B cell (primary cell): ENCODE data around the gene CPSF4L. TPM values are rescaled to one million over a fixed set of nuclear protein-coding genes. Genes with fewer than 3 reads are reported as not detected.

Source experiments
- ATAC-seq: fragments of 200-7000 bp; cut with Tn5 transposase; one replicate; pipeline ENCODE4 v1.10.0; 2021; ENCODE audit warnings: low read depth, mild to moderate bottlenecking, moderate number of reproducible peaks, moderate library complexity
- CTCF ChIA-PET: fragments of 350-600 bp; sonication (Branson Sonifier 250); formaldehyde crosslinking; loops from one replicate; lab custom pipeline; 2021; ENCODE audit warnings: antibody characterized with exemption, inconsistent platforms; lab: Charles Lee
- POLR2A ChIA-PET: fragments of 350-600 bp; sonication (Branson Sonifier 250); formaldehyde crosslinking; loops from one replicate; lab custom pipeline; 2021; ENCODE audit warnings: antibody characterized with exemption; lab: Charles Lee
- DNase-seq: peaks from one replicate; pipeline ENCODE4 v3.0.0; 2013
- H2AFZ ChIP-seq: 2 replicates; pipeline ENCODE4 v1.6.1; 2012; ENCODE audit warnings: mild to moderate bottlenecking, low read depth, low read length; ENCODE audit not compliant: insufficient read depth, poor library complexity, severe bottlenecking
- H3K27ac ChIP-seq, 2 donors: 1 replicate in 1 of 2; 2 replicates in 1 of 2; pipeline ENCODE4 v1.5.1; 2012 to 2013; ENCODE audit warnings: low read length in 2 of 2, mild to moderate bottlenecking in 2 of 2, moderate library complexity in 1 of 2
- H3K27me3 ChIP-seq, 4 experiments: fragments of 200-600 bp in 1 of 4; sonication (generic) in 1 of 4; replicated peaks in 1 of 4; 1 replicate in 2 of 4; 2 replicates in 2 of 4; pipeline versions ENCODE4 v1.6.1 to v1.7.0; 2013 to 2016; ENCODE audit warnings: low read length in 3 of 4, mild to moderate bottlenecking in 2 of 4, mixed read lengths in 1 of 4, moderate library complexity in 1 of 4; ENCODE audit not compliant: insufficient read depth in 4 of 4, control insufficient read depth in 3 of 4; ENCODE audit errors: control extremely low read depth in 1 of 4
- H3K36me3 ChIP-seq, 2 experiments: replicated peaks in 1 of 2; 1 replicate in 1 of 2; 2 replicates in 1 of 2; pipeline versions ENCODE4 v1.6.1 to v1.7.1; 2013; ENCODE audit warnings: low read length in 1 of 2; ENCODE audit not compliant: insufficient read depth in 2 of 2, control insufficient read depth in 1 of 2; ENCODE audit errors: control extremely low read depth in 1 of 2, extremely low read depth in 1 of 2
- H3K4me1 ChIP-seq, 2 donors: fragments of 200-600 bp in 1 of 2; sonication (generic) in 1 of 2; 1 replicate in 1 of 2; 2 replicates in 1 of 2; pipeline versions ENCODE4 v1.5.1 to v1.6.1; 2013 to 2017; ENCODE audit warnings: low read length in 2 of 2; ENCODE audit not compliant: control insufficient read depth in 2 of 2, insufficient read depth in 2 of 2
- H3K4me2 ChIP-seq: replicated peaks from 2 replicates; pipeline ENCODE3; 2012; ENCODE audit warnings: mild to moderate bottlenecking, low read depth, low read length; ENCODE audit not compliant: poor library complexity, severe bottlenecking
- H3K4me3 ChIP-seq, 5 experiments: fragments of 200-600 bp in 1 of 5; sonication (generic) in 1 of 5; 1 replicate in 3 of 5; 2 replicates in 2 of 5; pipeline versions ENCODE4 v1.5.1 to v1.7.0; 2011 to 2016; ENCODE audit warnings: low read length in 4 of 5, mild to moderate bottlenecking in 4 of 5, low read depth in 2 of 5, control low read depth in 1 of 5, moderate library complexity in 1 of 5; ENCODE audit not compliant: insufficient read depth in 1 of 5; ENCODE audit errors: control extremely low read depth in 1 of 5, extremely low read depth in 1 of 5
- H3K79me2 ChIP-seq: fragments of 200-600 bp; sonication (generic); one replicate; pipeline ENCODE4 v1.6.0; 2016; ENCODE audit warnings: low read length; ENCODE audit not compliant: control insufficient read depth, insufficient read depth
- H3K9ac ChIP-seq: fragments of 200-600 bp; sonication (generic); 2 replicates; pipeline ENCODE4 v1.6.1; 2017; ENCODE audit warnings: mild to moderate bottlenecking, low read length, moderate library complexity
- H3K9me3 ChIP-seq, 3 donors: one replicate each; pipeline versions ENCODE4 v1.6.1 to v1.7.1; 2013; ENCODE audit warnings: low read length in 2 of 3; ENCODE audit not compliant: control insufficient read depth in 2 of 3, insufficient read depth in 1 of 3; ENCODE audit errors: control extremely low read depth in 1 of 3
- H4K20me1 ChIP-seq: 2 replicates; pipeline ENCODE4 v1.6.0; 2012; ENCODE audit warnings: mild to moderate bottlenecking, low read length; ENCODE audit not compliant: insufficient read depth, control insufficient read depth, poor library complexity, severe bottlenecking
- H3K27ac Mint-ChIP-seq: one replicate; pipeline ENCODE4 v1.8.0; 2021; ENCODE audit warnings: mixed read lengths
- H3K27me3 Mint-ChIP-seq: one replicate; pipeline ENCODE4 v1.8.0; 2021; ENCODE audit warnings: mixed read lengths
- H3K4me1 Mint-ChIP-seq: one replicate; pipeline ENCODE4 v1.8.0; 2021; ENCODE audit warnings: mixed read lengths
- H3K4me3 Mint-ChIP-seq: one replicate; pipeline ENCODE4 v1.8.0; 2021; ENCODE audit warnings: mixed read lengths
- H3K9me3 Mint-ChIP-seq: one replicate; pipeline ENCODE4 v1.8.0; 2022; ENCODE audit warnings: mixed read lengths; ENCODE audit not compliant: insufficient read depth
- EZH2 ChIP-seq: IDR thresholded peaks from 2 replicates; pipeline ENCODE4 v1.6.1; 2012; ENCODE audit warnings: borderline replicate concordance, low read depth, mild to moderate bottlenecking, moderate library complexity, low read length; ENCODE audit not compliant: insufficient read depth, poor library complexity, severe bottlenecking
- WGBS: methylation state at CpG from one replicate; pipeline ENCODE4 v1.1.5; 2013; ENCODE audit warnings: missing lambda C conversion rate; ENCODE audit not compliant: insufficient coverage; 5-methylcytosine and 5-hydroxymethylcytosine counted together
- intact Hi-C: fragments of 100-400 bp; cut with micrococcal nuclease; formaldehyde crosslinking; loops from one replicate; pipeline ENCODE4 v1.10.0; 2022
- polyA plus RNA-seq: library from polyadenylated mRNA; depleted of rRNA; stranded (reverse); fragments of >200 nt; gene quantifications from 2 replicates; pipeline ENCODE4 v1.2.3, GENCODE V29; 2012
- total RNA-seq, 2 donors: library from RNA; stranded (reverse); fragments of 120-200 nt in 1 of 2; gene quantifications; 1 replicate in 1 of 2; 2 replicates in 1 of 2; pipeline versions ENCODE4 v1.2.3 to v1.2.4, GENCODE V29; 2013 to 2022
- TF ChIP-seq, protein P1 (sequence below): fragments of 200-600 bp; IDR thresholded peaks from one replicate; pipeline ENCODE4 v1.8.0; 2022; ENCODE audit warnings: antibody characterized with exemption, mild to moderate bottlenecking

The CPSF4L gene
- total and polyA plus RNA-seq, 2 donors (not counting 1 experiment from before 2014, with no cell fraction given): not detected

DNA sequence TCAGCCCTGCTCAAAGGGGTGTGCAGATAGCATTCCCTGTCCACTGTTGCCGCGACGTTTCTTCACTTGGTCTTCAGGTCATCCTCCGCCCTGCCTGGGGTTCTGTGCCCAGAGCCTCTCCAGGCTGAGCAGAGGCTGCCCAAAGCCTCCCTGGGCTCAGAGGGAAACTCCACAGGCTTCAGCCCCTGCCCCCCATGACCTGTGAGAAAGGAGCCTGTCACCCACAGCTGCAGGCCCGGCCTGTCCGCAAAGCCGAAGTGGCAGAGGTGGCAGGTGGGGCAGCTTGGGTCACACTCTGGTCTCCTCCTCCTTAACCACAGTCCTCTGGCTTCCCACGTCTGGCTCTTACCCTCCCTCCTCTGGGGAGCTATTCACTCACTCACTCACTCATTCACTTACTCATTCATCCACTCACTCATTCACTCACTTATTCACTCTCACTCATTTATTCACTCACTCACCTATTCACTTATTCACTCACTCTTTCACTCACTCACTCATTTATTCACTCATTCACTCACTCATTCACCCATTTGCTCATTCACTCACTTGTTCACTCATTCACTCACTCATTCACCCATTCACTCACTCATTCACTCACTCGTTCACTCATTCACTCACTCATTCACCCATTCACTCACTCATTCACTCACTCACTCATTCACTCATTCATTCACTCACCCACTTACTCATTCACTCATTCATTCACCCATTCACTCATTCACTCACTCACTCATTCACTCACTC is 7.1 kb upstream of the CPSF4L start:
- H3K4me2 ChIP-seq: no peak overlapping the region

More for the DNA sequence above, 7.1 kb upstream of the CPSF4L start:
- no peak overlapping the region for H3K4me3 Mint-ChIP-seq
- H3K27me3 Mint-ChIP-seq: no peaks in the 10 kb centered on the region
- ATAC-seq: no peak
- peaks cover 0 to 5% (median 0%) of the 10 kb centered on the region in 3 donors for H3K9me3 ChIP-seq
- H3K4me1 ChIP-seq: peaks cover 0 to 8% of the 10 kb centered on the region in 2 donors
- H4K20me1 ChIP-seq: no peaks in the 10 kb centered on the region
- DNase-seq: no peak
- H3K36me3 ChIP-seq: no peaks in the 10 kb centered on the region
- no peak overlapping the region for H3K27ac Mint-ChIP-seq
- no peak overlapping the region for H3K27ac ChIP-seq
- no peaks in the 10 kb centered on the region for H3K27me3 ChIP-seq
- TF ChIP-seq, protein P1, sequence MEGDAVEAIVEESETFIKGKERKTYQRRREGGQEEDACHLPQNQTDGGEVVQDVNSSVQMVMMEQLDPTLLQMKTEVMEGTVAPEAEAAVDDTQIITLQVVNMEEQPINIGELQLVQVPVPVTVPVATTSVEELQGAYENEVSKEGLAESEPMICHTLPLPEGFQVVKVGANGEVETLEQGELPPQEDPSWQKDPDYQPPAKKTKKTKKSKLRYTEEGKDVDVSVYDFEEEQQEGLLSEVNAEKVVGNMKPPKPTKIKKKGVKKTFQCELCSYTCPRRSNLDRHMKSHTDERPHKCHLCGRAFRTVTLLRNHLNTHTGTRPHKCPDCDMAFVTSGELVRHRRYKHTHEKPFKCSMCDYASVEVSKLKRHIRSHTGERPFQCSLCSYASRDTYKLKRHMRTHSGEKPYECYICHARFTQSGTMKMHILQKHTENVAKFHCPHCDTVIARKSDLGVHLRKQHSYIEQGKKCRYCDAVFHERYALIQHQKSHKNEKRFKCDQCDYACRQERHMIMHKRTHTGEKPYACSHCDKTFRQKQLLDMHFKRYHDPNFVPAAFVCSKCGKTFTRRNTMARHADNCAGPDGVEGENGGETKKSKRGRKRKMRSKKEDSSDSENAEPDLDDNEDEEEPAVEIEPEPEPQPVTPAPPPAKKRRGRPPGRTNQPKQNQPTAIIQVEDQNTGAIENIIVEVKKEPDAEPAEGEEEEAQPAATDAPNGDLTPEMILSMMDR: no peak
- no peak for TF ChIP-seq EZH2
- POLR2A ChIA-PET: no interaction called here
- intact Hi-C loops: no loop called here
- H3K9ac ChIP-seq: no peak overlapping the region
- no peak overlapping the region for H2AFZ ChIP-seq
- CTCF ChIA-PET: interaction anchor here (0.6 to 0.9 kb wide), 3 partner anchors 12 to 102 kb away, joined by 3 to 4 read pairs (median 3); no protein-coding TSS in a partner anchor
- no peak overlapping the region for H3K4me3 ChIP-seq
- no peaks in the 10 kb centered on the region for H3K79me2 ChIP-seq
- H3K9me3 Mint-ChIP-seq: no peaks in the 10 kb centered on the region
- WGBS: 84% methylated on average over 9 of the region's 9 CpGs
- H3K4me1 Mint-ChIP-seq: peaks cover 6% of the 10 kb centered on the region
